ENCODE results near the gene MAGI2. TPM values are rescaled to one million over a fixed set of nuclear protein-coding genes. Genes with fewer than 3 reads are reported as not detected.

The MAGI2 gene
- total and polyA plus RNA-seq, 4 donors, result 0.37 to 4.1 (median 1.4) TPM

DNA sequence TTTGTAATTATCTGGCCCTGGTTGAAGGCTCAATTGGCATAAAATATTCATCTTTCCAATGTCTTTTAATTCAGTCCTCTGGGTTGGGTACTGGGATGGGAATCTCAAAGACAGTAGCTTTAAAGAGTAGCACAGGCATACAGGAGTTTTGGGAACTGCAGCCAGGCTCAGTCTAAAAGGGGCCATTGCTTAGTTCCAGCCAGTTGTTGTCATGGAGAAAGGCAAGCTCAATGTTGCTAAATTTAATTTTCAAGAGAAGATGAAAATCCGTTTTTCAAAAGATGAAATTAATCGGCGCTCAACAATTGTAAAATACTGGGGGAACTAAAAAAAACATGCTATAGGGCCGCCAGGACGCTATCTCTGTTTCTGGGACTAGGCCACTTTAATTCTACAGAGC is 1279.8 kb downstream of the MAGI2 start:
- H3K36me3 ChIP-seq (ENCODE audit: control insufficient read depth in 4 of 4, insufficient read depth in 3 of 4, low read depth in 1 of 4, low read length in 3 of 4), result no peaks in the 10 kb centered on the region
- DNase-seq (ENCODE audit: low spot score), result no peak
- H3K27me3 ChIP-seq (ENCODE audit: control insufficient read depth in 4 of 4, insufficient read depth in 4 of 4, low read length in 3 of 4), result no peaks in the 10 kb centered on the region
- TF ChIP-seq FOXA2 (IDR thresholded peaks at IDR 0.05), result no peak
- TF ChIP-seq, protein P1, sequence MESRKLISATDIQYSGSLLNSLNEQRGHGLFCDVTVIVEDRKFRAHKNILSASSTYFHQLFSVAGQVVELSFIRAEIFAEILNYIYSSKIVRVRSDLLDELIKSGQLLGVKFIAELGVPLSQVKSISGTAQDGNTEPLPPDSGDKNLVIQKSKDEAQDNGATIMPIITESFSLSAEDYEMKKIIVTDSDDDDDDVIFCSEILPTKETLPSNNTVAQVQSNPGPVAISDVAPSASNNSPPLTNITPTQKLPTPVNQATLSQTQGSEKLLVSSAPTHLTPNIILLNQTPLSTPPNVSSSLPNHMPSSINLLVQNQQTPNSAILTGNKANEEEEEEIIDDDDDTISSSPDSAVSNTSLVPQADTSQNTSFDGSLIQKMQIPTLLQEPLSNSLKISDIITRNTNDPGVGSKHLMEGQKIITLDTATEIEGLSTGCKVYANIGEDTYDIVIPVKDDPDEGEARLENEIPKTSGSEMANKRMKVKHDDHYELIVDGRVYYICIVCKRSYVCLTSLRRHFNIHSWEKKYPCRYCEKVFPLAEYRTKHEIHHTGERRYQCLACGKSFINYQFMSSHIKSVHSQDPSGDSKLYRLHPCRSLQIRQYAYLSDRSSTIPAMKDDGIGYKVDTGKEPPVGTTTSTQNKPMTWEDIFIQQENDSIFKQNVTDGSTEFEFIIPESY (IDR thresholded peaks at IDR 0.05), result no peak
- TF ChIP-seq JUND (IDR thresholded peaks at IDR 0.05), result no peak
- TF ChIP-seq, protein P2, sequence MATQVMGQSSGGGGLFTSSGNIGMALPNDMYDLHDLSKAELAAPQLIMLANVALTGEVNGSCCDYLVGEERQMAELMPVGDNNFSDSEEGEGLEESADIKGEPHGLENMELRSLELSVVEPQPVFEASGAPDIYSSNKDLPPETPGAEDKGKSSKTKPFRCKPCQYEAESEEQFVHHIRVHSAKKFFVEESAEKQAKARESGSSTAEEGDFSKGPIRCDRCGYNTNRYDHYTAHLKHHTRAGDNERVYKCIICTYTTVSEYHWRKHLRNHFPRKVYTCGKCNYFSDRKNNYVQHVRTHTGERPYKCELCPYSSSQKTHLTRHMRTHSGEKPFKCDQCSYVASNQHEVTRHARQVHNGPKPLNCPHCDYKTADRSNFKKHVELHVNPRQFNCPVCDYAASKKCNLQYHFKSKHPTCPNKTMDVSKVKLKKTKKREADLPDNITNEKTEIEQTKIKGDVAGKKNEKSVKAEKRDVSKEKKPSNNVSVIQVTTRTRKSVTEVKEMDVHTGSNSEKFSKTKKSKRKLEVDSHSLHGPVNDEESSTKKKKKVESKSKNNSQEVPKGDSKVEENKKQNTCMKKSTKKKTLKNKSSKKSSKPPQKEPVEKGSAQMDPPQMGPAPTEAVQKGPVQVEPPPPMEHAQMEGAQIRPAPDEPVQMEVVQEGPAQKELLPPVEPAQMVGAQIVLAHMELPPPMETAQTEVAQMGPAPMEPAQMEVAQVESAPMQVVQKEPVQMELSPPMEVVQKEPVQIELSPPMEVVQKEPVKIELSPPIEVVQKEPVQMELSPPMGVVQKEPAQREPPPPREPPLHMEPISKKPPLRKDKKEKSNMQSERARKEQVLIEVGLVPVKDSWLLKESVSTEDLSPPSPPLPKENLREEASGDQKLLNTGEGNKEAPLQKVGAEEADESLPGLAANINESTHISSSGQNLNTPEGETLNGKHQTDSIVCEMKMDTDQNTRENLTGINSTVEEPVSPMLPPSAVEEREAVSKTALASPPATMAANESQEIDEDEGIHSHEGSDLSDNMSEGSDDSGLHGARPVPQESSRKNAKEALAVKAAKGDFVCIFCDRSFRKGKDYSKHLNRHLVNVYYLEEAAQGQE (IDR thresholded peaks at IDR 0.05), result no peak
- TF ChIP-seq, protein P3, sequence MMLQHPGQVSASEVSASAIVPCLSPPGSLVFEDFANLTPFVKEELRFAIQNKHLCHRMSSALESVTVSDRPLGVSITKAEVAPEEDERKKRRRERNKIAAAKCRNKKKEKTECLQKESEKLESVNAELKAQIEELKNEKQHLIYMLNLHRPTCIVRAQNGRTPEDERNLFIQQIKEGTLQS (IDR thresholded peaks at IDR 0.05), result no peak
- no peak for TF ChIP-seq FOXA1 (IDR thresholded peaks at IDR 0.05)
- no peaks in the 10 kb centered on the region for H3K4me1 ChIP-seq (ENCODE audit: control insufficient read depth in 4 of 4, insufficient read depth in 4 of 4, low read length in 3 of 4)
- no peak overlapping the region for H3K27ac ChIP-seq (ENCODE audit: low read depth in 1 of 2, low read length in 2 of 2)
- H3K9ac ChIP-seq (ENCODE audit: low read depth in 1 of 2, low read length in 2 of 2), result no peak overlapping the region
- H3K9me3 ChIP-seq (ENCODE audit: control insufficient read depth in 4 of 4, low read length in 3 of 4), result no peaks in the 10 kb centered on the region
- WGBS, result 80% methylated on average over 5 of the region's 5 CpGs
- H3K4me3 ChIP-seq (ENCODE audit: low read depth in 1 of 3, low read length in 3 of 3), result no peak overlapping the region

DNA sequence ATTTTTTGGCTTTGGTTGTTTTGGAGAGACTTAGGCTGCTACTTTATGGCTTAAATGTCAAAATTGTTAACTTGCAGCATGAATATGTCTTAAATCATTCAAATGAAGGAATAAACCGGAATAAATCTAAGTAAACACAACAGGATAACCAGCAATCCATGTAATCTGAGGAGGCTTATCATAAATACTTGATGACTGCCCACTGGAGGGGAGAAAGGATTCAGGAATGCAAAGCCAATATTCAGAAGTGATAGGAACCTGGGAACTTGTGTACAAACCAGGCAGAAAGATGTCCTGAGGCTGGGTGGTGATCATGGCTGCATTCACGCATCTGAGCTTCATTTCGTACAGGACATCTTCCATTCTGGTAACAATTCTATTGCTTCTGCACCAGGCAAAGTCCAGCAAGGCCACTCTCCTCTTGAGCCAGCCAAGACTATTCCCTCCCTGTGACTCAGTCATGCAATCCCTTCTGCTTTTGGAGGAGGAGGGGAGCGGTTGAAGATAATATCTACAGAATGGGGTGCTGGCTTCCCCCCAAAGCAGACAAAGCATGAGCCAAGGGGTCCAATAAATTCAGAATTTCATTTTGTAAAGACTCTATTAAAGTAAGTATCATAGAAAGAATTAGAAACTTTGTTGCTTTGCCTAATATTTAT is 1280.4 kb downstream of the MAGI2 start:
- WGBS, result 60% methylated on average over 4 of the region's 4 CpGs
- DNase-seq (ENCODE audit: low spot score), result no peak
- no peaks in the 10 kb centered on the region for H3K4me1 ChIP-seq (ENCODE audit: control insufficient read depth in 4 of 4, insufficient read depth in 4 of 4, low read length in 3 of 4)
- H3K27me3 ChIP-seq (ENCODE audit: control insufficient read depth in 4 of 4, insufficient read depth in 4 of 4, low read length in 3 of 4), result no peaks in the 10 kb centered on the region
- no peaks in the 10 kb centered on the region for H3K9me3 ChIP-seq (ENCODE audit: control insufficient read depth in 4 of 4, low read length in 3 of 4)
- H3K36me3 ChIP-seq (ENCODE audit: control insufficient read depth in 4 of 4, insufficient read depth in 3 of 4, low read depth in 1 of 4, low read length in 3 of 4), result no peaks in the 10 kb centered on the region
- TF ChIP-seq RXRA (IDR thresholded peaks at IDR 0.05) (no peak), FOXA1 (IDR thresholded peaks at IDR 0.05) (no peak), JUND (IDR thresholded peaks at IDR 0.05) (no peak), RAD21 (IDR thresholded peaks at IDR 0.05) (no peak), HNF4G (IDR thresholded peaks at IDR 0.05) (no peak), TAF1 (conservative IDR thresholded peaks at IDR 0.05) (no peak), YY1 (IDR thresholded peaks at IDR 0.05) (no peak), SP1 (IDR thresholded peaks at IDR 0.05) (no peak), EGR1 (IDR thresholded peaks at IDR 0.05; ENCODE audit: low read depth in 2 of 2) (no peak), GABPA (IDR thresholded peaks at IDR 0.05 in 1 of 2, conservative IDR thresholded peaks at IDR 0.05 in 1 of 2) (no peak), HNF4A (conservative IDR thresholded peaks at IDR 0.05) (no peak), FOXA2 (IDR thresholded peaks at IDR 0.05) (no peak), NR2F2 (IDR thresholded peaks at IDR 0.05) (no peak)
- TF ChIP-seq, protein P2 (IDR thresholded peaks at IDR 0.05), result no peak
- TF ChIP-seq, protein P3 (IDR thresholded peaks at IDR 0.05), result no peak
- TF ChIP-seq, protein P1 (IDR thresholded peaks at IDR 0.05), result no peak
- H3K9ac ChIP-seq (ENCODE audit: low read depth in 1 of 2, low read length in 2 of 2), result no peak overlapping the region
- no peak overlapping the region for H3K4me3 ChIP-seq (ENCODE audit: low read depth in 1 of 3, low read length in 3 of 3)
- no peak overlapping the region for H3K27ac ChIP-seq (ENCODE audit: low read depth in 1 of 2, low read length in 2 of 2)

Data from liver (tissue), 9 donors.